HFFc6 (cell line): ENCODE results near the gene NCAPG. TPM values are rescaled to one million over a fixed set of nuclear protein-coding genes. Genes with fewer than 3 reads are reported as not detected.

Source experiments
- DNase-seq: peaks from one replicate; pipeline ENCODE4 v3.0.0-alpha.2; 2018
- H3K27ac Mint-ChIP-seq: 2 replicates; pipeline ENCODE4 v1.8.0; 2020; ENCODE audit warnings: mild to moderate bottlenecking, mixed read lengths
- H3K27me3 Mint-ChIP-seq: 2 replicates; pipeline ENCODE4 v1.8.0; 2021; ENCODE audit warnings: mild to moderate bottlenecking, moderate library complexity, mixed read lengths; ENCODE audit not compliant: insufficient read depth
- H3K36me3 Mint-ChIP-seq: 2 replicates; pipeline ENCODE4 v1.8.0; 2021; ENCODE audit warnings: low read depth, mixed read lengths
- H3K4me1 Mint-ChIP-seq: 2 replicates; pipeline ENCODE4 v1.8.0; 2020; ENCODE audit warnings: low read depth, mixed read lengths
- H3K4me3 Mint-ChIP-seq: 2 replicates; pipeline ENCODE4 v1.8.0; 2020; ENCODE audit warnings: mild to moderate bottlenecking, moderate library complexity, mixed read lengths
- H3K9me3 Mint-ChIP-seq: 2 replicates; pipeline ENCODE4 v1.8.0; 2020; ENCODE audit warnings: mild to moderate bottlenecking, mixed read lengths
- CTCF ChIP-seq: fragments of 200-600 bp; sonication (generic); IDR thresholded peaks from 2 replicates; pipeline ENCODE4 v1.5.0; 2021; ENCODE audit warnings: antibody characterized with exemption, mild to moderate bottlenecking
- total RNA-seq, 6 experiments: library from RNA; stranded (reverse); fragmentation: NEBNext Ultra II Directional; extraction: Animal tissue kit (Norgen Biotek cat#: 25700); gene quantifications; 2 replicates in 1 of 6; 3 replicates in 5 of 6; pipeline ENCODE4 v1.2.3, GENCODE V29; 2021

The NCAPG gene
- total RNA-seq, 6 experiments from 2014 or later: 16.2 to 39.2 (median 32.7) TPM

GRCh38 chr4:17876943-17877342 lies 66.2 kb downstream of the NCAPG start:
- no peak for TF ChIP-seq CTCF
- no peaks in the 10 kb centered on the region for H3K27me3 Mint-ChIP-seq
- H3K36me3 Mint-ChIP-seq: peaks cover 8% of the 10 kb centered on the region; the same call in 1 of the 2 replicates
- H3K27ac Mint-ChIP-seq: no peak overlapping the region
- DNase-seq: no peak
- H3K4me3 Mint-ChIP-seq: no peak overlapping the region
- no peaks in the 10 kb centered on the region for H3K4me1 Mint-ChIP-seq
- H3K9me3 Mint-ChIP-seq: no peaks in the 10 kb centered on the region

GRCh38 chr4:17877661-17878060 lies 66.9 kb downstream of the NCAPG start:
- no peak overlapping the region for H3K27ac Mint-ChIP-seq
- TF ChIP-seq CTCF: no peak
- peaks cover 8% of the 10 kb centered on the region; the same call in 1 of the 2 replicates for H3K36me3 Mint-ChIP-seq
- H3K27me3 Mint-ChIP-seq: no peaks in the 10 kb centered on the region
- no peaks in the 10 kb centered on the region for H3K4me1 Mint-ChIP-seq
- H3K4me3 Mint-ChIP-seq: no peak overlapping the region
- no peak for DNase-seq
- H3K9me3 Mint-ChIP-seq: no peaks in the 10 kb centered on the region

DNA sequence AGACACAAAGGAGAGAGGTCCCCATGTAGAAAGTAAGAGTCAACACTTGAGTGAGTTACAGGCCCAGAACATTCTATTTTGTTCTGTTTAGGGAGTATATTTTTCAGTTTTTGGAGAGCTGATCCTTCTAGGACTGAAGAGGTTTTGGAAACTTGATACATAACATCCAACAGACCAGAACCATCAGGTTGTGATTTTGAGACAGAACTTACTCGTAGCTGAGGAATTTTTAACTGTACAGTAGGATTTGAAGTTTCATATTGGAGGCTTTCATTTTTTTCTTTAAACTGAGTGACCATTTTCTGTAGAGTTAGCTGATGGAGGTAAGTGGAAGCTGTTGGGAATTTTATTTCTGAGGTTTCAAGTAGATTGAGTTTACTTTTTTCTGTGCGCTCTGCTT lies 73.3 kb downstream of the NCAPG start:
- H3K4me3 Mint-ChIP-seq: no peak overlapping the region
- peak; percentile 25 for DNase-seq

DNA sequence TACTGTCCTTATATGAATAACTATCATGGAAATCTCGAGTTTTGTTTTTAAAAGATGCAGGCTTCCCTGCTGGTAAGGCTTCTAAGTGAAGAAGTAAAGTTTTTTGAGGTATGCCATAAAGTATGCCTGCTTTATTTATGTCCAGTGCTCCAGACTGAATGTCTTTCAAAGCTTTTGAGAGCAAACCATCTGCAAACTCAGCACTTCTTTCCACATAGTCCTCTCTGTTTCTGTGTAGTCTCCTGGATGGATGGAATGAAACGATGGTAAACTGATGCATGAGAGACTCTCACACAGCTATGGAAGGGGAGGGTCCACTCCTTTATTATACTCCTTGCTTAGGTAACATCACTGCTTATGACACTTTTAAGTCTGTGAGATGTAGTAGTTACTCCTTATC lies 73.7 kb downstream of the NCAPG start:
- Mint-ChIP-seq H3K27me3 (no peaks in the 10 kb centered on the region), H3K4me1 (peaks cover 14% of the 10 kb centered on the region), H3K4me3 (no peak overlapping the region), H3K27ac (peak overlapping the region; percentile 17), H3K36me3 (no peaks in the 10 kb centered on the region), H3K9me3 (no peaks in the 10 kb centered on the region)
- TF ChIP-seq CTCF: no peak
- DNase-seq: no peak

More for the DNA sequence above, 73.3 kb downstream of the NCAPG start:
- Mint-ChIP-seq H3K27me3 (no peaks in the 10 kb centered on the region), H3K36me3 (no peaks in the 10 kb centered on the region), H3K9me3 (no peaks in the 10 kb centered on the region), H3K4me1 (peaks cover 14% of the 10 kb centered on the region), H3K27ac (peak overlapping the region; percentile 17)
- TF ChIP-seq CTCF: no peak

GRCh38 chr4:17889692-17890091 lies 78.9 kb downstream of the NCAPG start:
- H3K36me3 Mint-ChIP-seq: no peaks in the 10 kb centered on the region
- peaks cover 2% of the 10 kb centered on the region for H3K4me1 Mint-ChIP-seq
- no peak for TF ChIP-seq CTCF
- no peak overlapping the region for H3K4me3 Mint-ChIP-seq
- no peaks in the 10 kb centered on the region for H3K9me3 Mint-ChIP-seq
- DNase-seq: no peak
- H3K27me3 Mint-ChIP-seq: no peaks in the 10 kb centered on the region
- no peak overlapping the region for H3K27ac Mint-ChIP-seq

GRCh38 chr4:17894421-17894820 lies 83.6 kb downstream of the NCAPG start:
- H3K9me3 Mint-ChIP-seq: no peaks in the 10 kb centered on the region
- no peaks in the 10 kb centered on the region for H3K27me3 Mint-ChIP-seq
- no peak overlapping the region for H3K4me3 Mint-ChIP-seq
- H3K36me3 Mint-ChIP-seq: no peaks in the 10 kb centered on the region
- H3K27ac Mint-ChIP-seq: no peak overlapping the region
- DNase-seq: no peak
- no peaks in the 10 kb centered on the region for H3K4me1 Mint-ChIP-seq
- TF ChIP-seq CTCF: no peak
